ENCODE data around the gene ACTA2. TPM values are rescaled to one million over a fixed set of nuclear protein-coding genes. Genes with fewer than 3 reads are reported as not detected.
"Not testable (repeated sequence)": the region's sequence is repeated elsewhere in the genome, so short reads cannot be mapped to it uniquely, and the experiment has no call there.

The ACTA2 gene
- total RNA-seq, 1 experiment from 2014 or later = 5.3 TPM

DNA sequence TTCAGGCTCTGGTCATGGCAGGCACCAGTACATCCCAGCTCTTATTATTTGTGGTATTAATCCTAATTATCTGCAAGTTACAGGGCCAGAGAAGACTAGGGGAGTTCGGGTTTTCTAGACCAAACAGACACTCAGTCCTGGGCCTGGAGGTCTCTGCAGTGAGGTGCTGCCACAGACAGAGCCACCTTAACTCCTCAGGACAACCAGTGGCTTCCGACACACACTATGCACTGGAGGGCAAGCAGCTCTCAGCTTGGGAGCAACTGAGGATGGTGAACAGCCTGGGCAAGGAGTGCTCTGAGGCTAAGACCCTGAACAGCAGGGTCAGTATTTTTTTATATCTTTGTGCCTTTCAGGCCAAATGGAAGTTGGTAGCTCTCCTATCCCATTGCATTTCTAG is 19.0 kb downstream of the ACTA2 start:
- H3K4me2 ChIP-seq = no peak overlapping the region
- intact Hi-C loops (cut with micrococcal nuclease; ENCODE audit: unreplicated experiment) = no loop called here
- no peaks in the 10 kb centered on the region for H3K9me2 ChIP-seq (ENCODE audit: insufficient read depth)
- no peaks in the 10 kb centered on the region for H3K9me3 ChIP-seq (ENCODE audit: insufficient read depth, low read depth)
- peaks cover 9% of the 10 kb centered on the region; the same call in 1 of the 2 replicates for H3F3A ChIP-seq (ENCODE audit: insufficient read depth, low read depth)
- no peaks in the 10 kb centered on the region for H4K20me1 ChIP-seq (ENCODE audit: insufficient read depth)
- TF ChIP-seq, protein P1, sequence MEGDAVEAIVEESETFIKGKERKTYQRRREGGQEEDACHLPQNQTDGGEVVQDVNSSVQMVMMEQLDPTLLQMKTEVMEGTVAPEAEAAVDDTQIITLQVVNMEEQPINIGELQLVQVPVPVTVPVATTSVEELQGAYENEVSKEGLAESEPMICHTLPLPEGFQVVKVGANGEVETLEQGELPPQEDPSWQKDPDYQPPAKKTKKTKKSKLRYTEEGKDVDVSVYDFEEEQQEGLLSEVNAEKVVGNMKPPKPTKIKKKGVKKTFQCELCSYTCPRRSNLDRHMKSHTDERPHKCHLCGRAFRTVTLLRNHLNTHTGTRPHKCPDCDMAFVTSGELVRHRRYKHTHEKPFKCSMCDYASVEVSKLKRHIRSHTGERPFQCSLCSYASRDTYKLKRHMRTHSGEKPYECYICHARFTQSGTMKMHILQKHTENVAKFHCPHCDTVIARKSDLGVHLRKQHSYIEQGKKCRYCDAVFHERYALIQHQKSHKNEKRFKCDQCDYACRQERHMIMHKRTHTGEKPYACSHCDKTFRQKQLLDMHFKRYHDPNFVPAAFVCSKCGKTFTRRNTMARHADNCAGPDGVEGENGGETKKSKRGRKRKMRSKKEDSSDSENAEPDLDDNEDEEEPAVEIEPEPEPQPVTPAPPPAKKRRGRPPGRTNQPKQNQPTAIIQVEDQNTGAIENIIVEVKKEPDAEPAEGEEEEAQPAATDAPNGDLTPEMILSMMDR (conservative IDR thresholded peaks at IDR 0.05) = no peak
- ChIA-PET POLR2A (ENCODE audit: unreplicated experiment) (no interaction called here), CTCF (interaction anchor here (0.6 to 4.1 kb wide), 6 partner anchors 98 to 1151 kb away, joined by 3 to 57 read pairs (median 4); no protein-coding TSS in a partner anchor)
- H3K27ac ChIP-seq = no peak overlapping the region
- H3K4me3 ChIP-seq = no peak overlapping the region
- no TSS peak for BruUV-seq (replicated peaks)
- no peak overlapping the region for H2AFZ ChIP-seq
- DNase-seq = no peak
- no peaks in the 10 kb centered on the region for H3K79me2 ChIP-seq (ENCODE audit: low read depth)
- H3K36me3 ChIP-seq (ENCODE audit: low read depth) = no peaks in the 10 kb centered on the region
- 0 out of 2 replicates have a peak, but pooled peaks cover 6% of the 10 kb centered on the region for H3K4me1 ChIP-seq (replicated peaks; ENCODE audit: insufficient read depth)
- no peaks in the 10 kb centered on the region for H3K27me3 ChIP-seq (ENCODE audit: insufficient read depth, low read depth)

DNA sequence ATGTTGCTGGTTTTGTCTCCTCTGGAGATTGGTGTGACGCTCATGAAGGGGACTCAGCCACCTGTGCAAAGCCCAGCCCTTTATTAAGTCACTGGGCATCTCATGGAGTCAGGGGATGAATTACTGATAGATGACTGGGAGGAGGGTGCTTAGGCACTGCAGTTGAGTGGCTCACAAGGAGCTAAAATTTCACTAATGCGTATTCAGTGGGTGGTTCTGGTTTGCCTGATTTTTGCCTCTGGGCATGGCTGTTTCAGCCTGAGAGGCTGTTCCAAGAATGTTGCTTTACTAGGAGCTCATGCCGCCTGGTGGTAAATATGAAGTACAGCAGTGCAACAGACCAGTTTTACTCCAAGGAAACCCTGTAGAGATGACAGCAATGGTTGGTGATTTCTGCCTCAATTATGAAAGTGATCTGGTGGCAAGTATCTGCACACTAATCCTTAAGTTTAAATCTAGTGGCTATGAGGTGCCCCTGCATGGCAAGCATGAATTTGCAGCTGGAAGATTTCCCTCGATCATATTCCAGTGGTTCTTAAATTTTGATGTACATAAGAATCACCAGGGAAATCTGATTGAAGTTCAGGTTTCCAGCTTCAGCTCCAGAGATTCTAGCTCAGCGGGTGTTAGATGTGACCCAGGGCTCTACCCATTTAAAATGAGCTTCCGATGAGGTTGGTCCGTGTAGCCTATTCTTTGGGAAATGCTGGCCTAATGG is 19.9 kb downstream of the ACTA2 start:
- no peak overlapping the region for H2AFZ ChIP-seq
- TF ChIP-seq EZH2 (IDR thresholded peaks at IDR 0.05; ENCODE audit: low read depth) = no peak
- TF ChIP-seq, protein P1 (conservative IDR thresholded peaks at IDR 0.05) = peak; percentile 83
- peaks cover 9% of the 10 kb centered on the region; the same call in 1 of the 2 replicates for H3F3A ChIP-seq (ENCODE audit: insufficient read depth, low read depth)
- no TSS peak for BruUV-seq (replicated peaks)
- no peak overlapping the region for H3K4me2 ChIP-seq
- no peaks in the 10 kb centered on the region for H3K36me3 ChIP-seq (ENCODE audit: low read depth)
- H3K9me3 ChIP-seq (ENCODE audit: insufficient read depth, low read depth) = no peaks in the 10 kb centered on the region
- peak; percentile 58 to 79 for DNase-seq
- POLR2A ChIA-PET (ENCODE audit: unreplicated experiment) = no interaction called here
- H3K9me2 ChIP-seq (ENCODE audit: insufficient read depth) = no peaks in the 10 kb centered on the region
- no peaks in the 10 kb centered on the region for H4K20me1 ChIP-seq (ENCODE audit: insufficient read depth)
- intact Hi-C loops (cut with micrococcal nuclease; ENCODE audit: unreplicated experiment) = loop anchor here (1.0 kb wide), 4 partner anchors 52 to 367 kb away; partner anchors contain the start of gene STAMBPL1
- 0 out of 2 replicates have a peak, but pooled peaks cover 6% of the 10 kb centered on the region for H3K4me1 ChIP-seq (replicated peaks; ENCODE audit: insufficient read depth)
- no peak overlapping the region for H3K27ac ChIP-seq
- H3K79me2 ChIP-seq (ENCODE audit: low read depth) = no peaks in the 10 kb centered on the region
- CTCF ChIA-PET = interaction anchor here (0.6 to 4.1 kb wide), 10 partner anchors 51 to 1150 kb away, joined by 3 to 57 read pairs (median 4); no protein-coding TSS in a partner anchor
- H3K27me3 ChIP-seq (ENCODE audit: insufficient read depth, low read depth) = no peaks in the 10 kb centered on the region
- no peak overlapping the region for H3K4me3 ChIP-seq

DNA sequence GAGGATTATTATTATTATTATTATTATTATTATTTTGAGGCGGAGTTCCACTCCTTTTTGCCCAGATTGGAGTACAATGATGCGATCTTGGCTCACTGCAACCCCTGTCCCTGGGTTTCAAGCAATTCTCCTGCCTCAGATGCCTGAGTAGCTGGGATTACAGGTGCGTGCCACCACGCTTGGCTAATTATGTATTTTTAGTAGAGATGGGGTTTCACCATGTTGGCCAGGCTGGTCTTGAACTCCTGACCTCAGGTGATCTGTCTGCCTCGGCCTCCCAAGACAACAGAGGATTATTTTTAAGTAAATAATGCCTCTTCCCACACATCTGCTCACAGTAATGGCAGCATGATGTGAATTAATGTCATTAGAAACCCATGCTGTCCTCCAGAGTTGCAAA is 20.5 kb downstream of the ACTA2 start:
- POLR2A ChIA-PET (ENCODE audit: unreplicated experiment) = interaction anchor here (0.6 kb wide), 1 partner anchor 229 kb away, joined by 6 read pairs; no protein-coding TSS in a partner anchor
- CTCF ChIA-PET = interaction anchor here (0.6 to 4.1 kb wide), 7 partner anchors 50 to 367 kb away, joined by 3 to 57 read pairs (median 4); no protein-coding TSS in a partner anchor
- not testable (repeated sequence) for H3F3A ChIP-seq (ENCODE audit: insufficient read depth, low read depth); DNase-seq; H3K27ac ChIP-seq; H3K79me2 ChIP-seq (ENCODE audit: low read depth); H3K4me1 ChIP-seq (replicated peaks; ENCODE audit: insufficient read depth); H3K9me2 ChIP-seq (ENCODE audit: insufficient read depth); H3K27me3 ChIP-seq (ENCODE audit: insufficient read depth, low read depth); H4K20me1 ChIP-seq (ENCODE audit: insufficient read depth); H3K36me3 ChIP-seq (ENCODE audit: low read depth); H3K4me3 ChIP-seq; H3K9me3 ChIP-seq (ENCODE audit: insufficient read depth, low read depth); H2AFZ ChIP-seq; H3K4me2 ChIP-seq; BruUV-seq (replicated peaks)
- intact Hi-C loops (cut with micrococcal nuclease; ENCODE audit: unreplicated experiment) = loop anchor here (1.0 kb wide), 4 partner anchors 52 to 367 kb away; partner anchors contain the start of gene STAMBPL1

Measured in PC-9 (cell line).